K562 (cell line): ENCODE results near the gene IQCM. TPM values are rescaled to one million over a fixed set of nuclear protein-coding genes. Genes with fewer than 3 reads are reported as not detected.

Experiments used
- ATAC-seq: fragments of 200-7000 bp; cut with Tn5 transposase; 3 replicates; pipeline ENCODE4 v1.9.1; 2020; ENCODE audit warnings: moderate library complexity
- BruUV-seq: library from RNA; stranded (reverse); fragments of 400-500 nt; replicated peaks from 2 replicates; lab custom pipeline; 2021; lab: Mats Ljungman, UMichigan
- CTCF ChIA-PET: fragments of 300-600 bp; formaldehyde crosslinking; extraction: SDS; loops from one replicate; lab custom pipeline; 2021; ENCODE audit warnings: low intra/inter-chr PET ratio; lab: Yijun Ruan, JAX
- POLR2A ChIA-PET: fragments of 300-600, 350-650 bp; sonication (Branson Sonifier 250); formaldehyde crosslinking; extraction: SDS; loops from one replicate; lab custom pipeline; 2021; ENCODE audit warnings: antibody characterized with exemption, inconsistent platforms; lab: Yijun Ruan, JAX
- DNase-seq, 4 experiments: peaks; one replicate each; pipeline versions ENCODE4 v3.0.0 to v3.0.0-alpha.2; 2011 to 2018; ENCODE audit warnings: low spot score in 3 of 4, mixed read lengths in 3 of 4; ENCODE audit errors: extremely low read depth in 1 of 4
- FAIRE-seq: peaks from 2 replicates; lab custom pipeline; 2011; peaks lifted over from hg19 to GRCh38; lab: Jason Lieb, UNC
- H2AFZ ChIP-seq: 2 replicates; pipeline ENCODE4 v1.6.0; 2011; ENCODE audit warnings: low read depth, low read length, control low read depth, inconsistent platforms
- H3K27ac ChIP-seq: fragments of 200-600 bp; 3 replicates; pipeline ENCODE4 v1.8.0; 2011; ENCODE audit warnings: low read depth, mild to moderate bottlenecking, control low read depth, inconsistent platforms, low read length, moderate library complexity, mixed read lengths; ENCODE audit errors: extremely low read depth
- H3K27me3 ChIP-seq, 2 experiments: fragments of 300-600 bp in 1 of 2; 2 replicates in 1 of 2; 3 replicates in 1 of 2; pipeline versions ENCODE4 v1.6.0 to v1.8.0; 2011; ENCODE audit warnings: inconsistent platforms in 2 of 2, low read length in 2 of 2, mild to moderate bottlenecking in 1 of 2, mixed read lengths in 1 of 2, moderate library complexity in 1 of 2; ENCODE audit not compliant: control insufficient read depth in 2 of 2, insufficient read depth in 2 of 2
- H3K36me3 ChIP-seq: fragments of 300-600 bp; 3 replicates; pipeline ENCODE4 v1.8.0; 2011; ENCODE audit warnings: mild to moderate bottlenecking, low read length, inconsistent platforms; ENCODE audit not compliant: control insufficient read depth, insufficient read depth
- H3K4me1 ChIP-seq, 2 experiments: fragments of 200-600 bp in 1 of 2; replicated peaks in 1 of 2; 2 replicates in 1 of 2; 3 replicates in 1 of 2; pipeline versions ENCODE4 v1.5.1 to v1.8.0; 2011; ENCODE audit warnings: inconsistent platforms in 2 of 2, low read length in 2 of 2, mild to moderate bottlenecking in 1 of 2, mixed read lengths in 1 of 2, moderate library complexity in 1 of 2; ENCODE audit not compliant: control insufficient read depth in 2 of 2, insufficient read depth in 2 of 2
- H3K4me2 ChIP-seq: 2 replicates; pipeline ENCODE4 v1.6.1; 2011; ENCODE audit warnings: low read length, control low read depth, inconsistent platforms, mixed read lengths; ENCODE audit not compliant: insufficient read depth
- H3K4me3 ChIP-seq: fragments of 200-600 bp; sonication (generic), shearing (Covaris generic); 2 replicates; pipeline ENCODE4 v1.5.1; 2016; ENCODE audit warnings: control low read depth, inconsistent platforms
- H3K79me2 ChIP-seq: fragments of 200-600 bp; 3 replicates; pipeline ENCODE4 v1.8.0; 2011; ENCODE audit warnings: low read length, inconsistent platforms; ENCODE audit not compliant: control insufficient read depth, insufficient read depth
- H3K9ac ChIP-seq, 2 experiments: 2 replicates each; pipeline versions ENCODE4 v1.6.0 to v1.6.1; 2011; ENCODE audit warnings: low read depth in 2 of 2, low read length in 2 of 2, control low read depth in 1 of 2, inconsistent platforms in 1 of 2, mild to moderate bottlenecking in 1 of 2, mixed read lengths in 1 of 2; ENCODE audit not compliant: insufficient read depth in 1 of 2
- H3K9me1 ChIP-seq: one replicate; pipeline ENCODE4 v1.6.0; 2011; ENCODE audit warnings: inconsistent platforms, mild to moderate bottlenecking, low read length, moderate library complexity; ENCODE audit not compliant: control insufficient read depth, insufficient read depth
- H3K9me3 ChIP-seq: replicated peaks from 2 replicates; pipeline ENCODE4 v1.5.1; 2011; ENCODE audit warnings: low read depth, low read length, inconsistent platforms; ENCODE audit not compliant: control insufficient read depth, insufficient read depth
- H4K20me1 ChIP-seq: replicated peaks from 2 replicates; pipeline ENCODE4 v1.6.1; 2011; ENCODE audit warnings: low read length, inconsistent platforms, mixed read lengths; ENCODE audit not compliant: control insufficient read depth, insufficient read depth
- BCLAF1 ChIP-seq, 2 experiments: fragments of 450-650 bp in 1 of 2; IDR thresholded peaks; 2 replicates each; pipeline ENCODE4 v1.6.1; 2011 to 2017; ENCODE audit warnings: low read depth in 2 of 2, antibody characterized with exemption in 1 of 2, borderline replicate concordance in 1 of 2, low read length in 1 of 2, mild to moderate bottlenecking in 1 of 2, mixed read lengths in 1 of 2; ENCODE audit not compliant: control insufficient read depth in 1 of 2
- CHCHD3 ChIP-seq: fragments of 250-450 bp; sonication (Bioruptor Pico); IDR thresholded peaks from 2 replicates; pipeline ENCODE4 v2.1.2; 2022; ENCODE audit warnings: mild to moderate bottlenecking
- MCM5 ChIP-seq: fragments of 450-650 bp; IDR thresholded peaks from 2 replicates; pipeline ENCODE4 v1.6.1; 2016; ENCODE audit warnings: low read depth
- PRDM10 ChIP-seq: fragments of 450-650 bp; IDR thresholded peaks from 2 replicates; pipeline ENCODE4 v1.6.1; 2018; ENCODE audit not compliant: partially characterized antibody
- PRPF4 ChIP-seq: fragments of 200-400 bp; formaldehyde crosslinking; IDR thresholded peaks from one replicate; pipeline ENCODE4 v1.6.1; 2017; ENCODE audit warnings: low read length, low read depth, mild to moderate bottlenecking; ENCODE audit not compliant: insufficient read depth, poor library complexity, severe bottlenecking
- RBM17 ChIP-seq: fragments of 200-400 bp; formaldehyde crosslinking; IDR thresholded peaks from 2 replicates; pipeline ENCODE4 v1.6.1; 2017; ENCODE audit warnings: low read depth, mild to moderate bottlenecking, low read length, borderline replicate concordance
- STAT5A ChIP-seq: IDR thresholded peaks from 2 replicates; pipeline ENCODE4 v1.6.1; 2012; ENCODE audit warnings: low read length, inconsistent platforms, borderline replicate concordance
- ZFX ChIP-seq: sonication (generic); formaldehyde crosslinking; IDR thresholded peaks from 2 replicates; pipeline ENCODE4 v1.8.0; 2022; ENCODE audit warnings: mild to moderate bottlenecking, missing genetic modification reagents, moderate library complexity
- ZKSCAN3 ChIP-seq: fragments of 250-450 bp; sonication (Bioruptor Pico); IDR thresholded peaks from 2 replicates; pipeline ENCODE4 v1.4.0; 2020
- ZNF165 ChIP-seq: fragments of 250-450 bp; sonication (Bioruptor Pico); IDR thresholded peaks from 2 replicates; pipeline ENCODE4 v1.4.0; 2020; ENCODE audit warnings: borderline replicate concordance
- ZNF174 ChIP-seq: fragments of 250-450 bp; sonication (Bioruptor Pico); IDR thresholded peaks from 2 replicates; pipeline ENCODE4 v1.4.0; 2020; ENCODE audit warnings: mild to moderate bottlenecking
- ZNF274 ChIP-seq: IDR thresholded peaks from 2 replicates; pipeline ENCODE4 v1.6.1; 2011; ENCODE audit warnings: low read depth, mild to moderate bottlenecking, low read length, moderate library complexity, borderline replicate concordance
- ZNF449 ChIP-seq: fragments of 250-450 bp; sonication (Bioruptor Pico); IDR thresholded peaks from 2 replicates; pipeline ENCODE4 v1.8.0; 2022; ENCODE audit warnings: moderate library complexity, mild to moderate bottlenecking, inconsistent platforms
- ZNF583 ChIP-seq: fragments of 250-450 bp; sonication (Bioruptor Pico); IDR thresholded peaks from 2 replicates; pipeline ENCODE4 v1.4.0; 2020
- ZNF830 ChIP-seq: fragments of 250-450 bp; sonication (Bioruptor Pico); IDR thresholded peaks from 2 replicates; pipeline ENCODE4 v1.5.0; 2021; ENCODE audit warnings: mild to moderate bottlenecking
- WGBS: fragments of 100-300 bp; shearing (Covaris generic); methylation state at CpG from one replicate; pipeline ENCODE4 v1.1.6; 2016; ENCODE audit warnings: low coverage, mixed read lengths; ENCODE audit not compliant: insufficient coverage; ENCODE audit errors: missing lambda C conversion rate; 5-methylcytosine and 5-hydroxymethylcytosine counted together
- in situ Hi-C: fragments of 300-500 bp; cut with MboI; formaldehyde crosslinking; loops from 4 replicates; pipeline ENCODE4 v1.15.0; 2018; ENCODE audit warnings: inconsistent platforms, mixed read lengths
- intact Hi-C: fragments of 100-400 bp; cut with micrococcal nuclease; formaldehyde crosslinking; loops from 2 replicates; pipeline ENCODE4 v1.14.2; 2022
- polyA plus RNA-seq, 8 experiments: library from polyadenylated mRNA; depleted of rRNA in 4 of 8; stranded (reverse) in 5 of 8; unstranded in 3 of 8; fragments of >200 nt; fragmentation: Nextera tagmentation in 2 of 8; fragmentation: Illumina TruSeq in 1 of 8; extraction: Ambion mirVana in 2 of 8; extraction: Trizol in 1 of 8; gene quantifications; 2 replicates each; pipeline versions ENCODE4 v1.2.1 to v1.2.3, GENCODE V29; 2011 to 2014; ENCODE audit warnings: inconsistent platforms in 1 of 8, missing spikeins in 1 of 8
- total RNA-seq, 7 experiments: library from RNA; depleted of rRNA in 6 of 7; stranded (reverse); fragments of >200 nt in 6 of 7; fragmentation: Illumina TruSeq in 2 of 7; extraction: Trizol in 2 of 7; gene quantifications; 2 replicates each; pipeline versions ENCODE4 v1.2.1 to v1.2.3, GENCODE V29; 2011 to 2021; ENCODE audit warnings: low replicate concordance in 1 of 7

Gene IQCM
- total and polyA plus RNA-seq, 9 of the 15 experiments (the other 6 are each of a cell fraction or from before 2014, with no cell fraction given) = not detected

GRCh38 chr4:149741186-149741831 lies 74.3 kb downstream of the IQCM start:
- intact Hi-C loops = no loop called here
- Histone ChIP-seq H3K4me3 (no peak overlapping the region), H3K9me1 (no peaks in the 10 kb centered on the region), H3K9me3 (peaks cover 3% of the 10 kb centered on the region; the same call in 1 of the 2 replicates), H3K79me2 (no peaks in the 10 kb centered on the region), H3K27me3 (no peaks in the 10 kb centered on the region), H3K4me1 (no peaks in the 10 kb centered on the region), H3K27ac (no peak overlapping the region), H3K9ac (no peak overlapping the region), H3K4me2 (no peak overlapping the region), H2AFZ (no peak overlapping the region), H4K20me1 (no peaks in the 10 kb centered on the region), H3K36me3 (no peaks in the 10 kb centered on the region)
- ChIA-PET POLR2A (no interaction called here), CTCF (no interaction called here)
- BruUV-seq = no TSS peak
- FAIRE-seq = no peak
- in situ Hi-C loops = no loop called here
- DNase-seq = no peak
- ATAC-seq = no peak
- WGBS = 0% methylated on average over 1 of the region's 1 CpG
- TF ChIP-seq ZNF830 (CRISPR knock-in tag) = no peak
- no peak for TF ChIP-seq ZNF583
- no peak for TF ChIP-seq ZNF274
- TF ChIP-seq CHCHD3 (CRISPR knock-in tag) = no peak
- TF ChIP-seq ZNF449 = no peak
- no peak for TF ChIP-seq BCLAF1 (IDR thresholded peaks at IDR 0.05; ENCODE audit: borderline replicate concordance in 1 of 2, control insufficient read depth in 1 of 2, low read depth in 2 of 2, low read length in 1 of 2)
- no peak for TF ChIP-seq ZKSCAN3 (CRISPR knock-in tag)
- no peak for TF ChIP-seq STAT5A
- no peak for TF ChIP-seq ZNF174 (CRISPR knock-in tag)
- no peak for TF ChIP-seq RBM17
- TF ChIP-seq ZNF165 (CRISPR knock-in tag) = no peak
- no peak for TF ChIP-seq MCM5
- no peak for TF ChIP-seq ZFX (CRISPR knock-in tag)
- no peak for TF ChIP-seq PRPF4
- TF ChIP-seq PRDM10 = no peak
